ENCODE data around the gene TMEM45B.
A peak's percentile ranks its signal among the peaks of the same experiment; 100 is the strongest.
"Not testable (repeated sequence)": the region's sequence is repeated elsewhere in the genome, so short reads cannot be mapped to it uniquely, and the experiment has no call there.

Gene TMEM45B

GRCh38 chr11:129808241-129808640 is 7.4 kb upstream of the TMEM45B start:
- not testable (repeated sequence) for DNase-seq (ENCODE audit: low read depth)

GRCh38 chr11:129813231-129813791 is 2.3 kb upstream of the TMEM45B start:
- no peak for DNase-seq (ENCODE audit: low read depth)

DNA sequence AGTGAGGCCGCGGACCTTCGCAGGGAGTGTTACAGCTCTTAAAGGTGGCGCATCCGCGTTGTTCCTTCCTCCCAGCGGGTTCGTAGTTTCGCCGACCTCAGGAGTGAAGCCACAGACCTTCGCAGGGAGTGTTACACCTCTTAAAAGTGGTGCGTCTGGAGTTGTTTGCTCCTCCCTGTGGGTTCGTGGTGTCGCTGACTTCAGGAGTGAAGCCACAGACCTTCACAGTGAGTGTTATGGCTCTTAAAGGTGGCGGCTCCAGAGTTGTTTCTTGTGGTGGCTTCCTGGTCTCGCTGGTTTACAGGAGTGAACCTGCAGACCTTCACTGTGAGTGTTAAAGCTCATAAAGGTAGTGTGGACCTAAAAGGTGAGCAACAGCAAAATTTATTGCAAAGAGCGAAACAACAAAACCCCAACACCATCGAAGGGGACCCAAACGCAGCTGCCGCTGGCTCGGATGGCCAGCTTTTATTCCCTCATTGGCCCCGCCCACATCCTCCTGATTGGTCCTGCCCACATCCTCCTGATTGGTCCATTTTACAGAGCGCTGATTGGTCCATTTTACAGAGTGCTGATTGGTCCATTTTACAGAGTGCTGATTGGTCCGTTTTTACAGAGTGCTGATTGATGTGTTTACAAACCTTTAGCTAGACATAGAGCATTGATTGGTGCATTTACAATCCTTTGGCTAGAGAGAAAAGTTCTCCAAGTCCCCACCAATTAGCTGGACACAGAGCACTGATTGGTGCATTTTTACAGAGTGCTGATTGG is 1.2 kb upstream of the TMEM45B start:
- DNase-seq (ENCODE audit: low read depth), result peak; percentile 69

DNA sequence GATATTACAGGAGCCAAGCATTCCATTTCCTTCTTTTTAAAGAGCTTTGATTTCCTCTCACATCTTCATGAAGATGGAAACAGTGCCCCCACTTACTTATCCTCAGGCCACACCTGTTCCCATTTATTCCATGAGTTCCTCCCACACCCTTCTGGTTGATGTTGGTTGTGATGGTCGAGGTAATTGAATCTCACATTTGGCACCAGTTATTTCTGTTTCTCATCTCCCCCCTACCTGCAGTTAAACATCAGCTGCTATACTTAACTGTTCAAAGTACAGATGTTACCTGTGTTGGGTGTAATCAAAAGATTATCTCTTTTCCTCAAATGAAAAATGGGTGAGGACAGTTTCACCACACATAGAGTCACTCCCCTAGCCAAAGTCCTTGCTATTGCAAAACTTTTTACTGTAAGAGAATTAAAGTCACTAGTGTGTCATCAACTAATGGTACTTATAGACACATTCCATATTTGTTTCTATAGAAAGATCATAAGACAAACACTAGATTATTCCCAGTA is 1.9 kb downstream of the TMEM45B start:
- no peak for DNase-seq (ENCODE audit: low read depth)

DNA sequence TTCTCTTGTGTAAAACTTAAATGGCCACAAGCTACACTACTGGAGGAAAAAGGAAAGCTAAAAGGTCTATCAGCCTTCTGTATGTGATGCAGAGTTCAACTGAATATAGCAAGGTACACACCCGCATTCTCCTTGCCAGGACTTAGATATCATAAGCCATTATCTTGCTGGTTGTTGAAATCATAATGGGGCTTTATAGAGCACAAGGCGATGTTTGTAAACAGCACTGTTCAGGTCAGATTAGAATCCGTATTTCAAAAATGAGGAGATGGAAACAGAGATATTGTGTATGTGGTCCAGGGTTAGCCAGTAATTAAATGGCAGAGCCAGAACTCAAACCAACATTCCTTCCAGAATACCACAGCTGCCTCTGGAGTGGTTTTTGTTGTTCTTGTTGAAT is 2.6 kb downstream of the TMEM45B start:
- DNase-seq (ENCODE audit: low read depth), result not testable (repeated sequence)

DNA sequence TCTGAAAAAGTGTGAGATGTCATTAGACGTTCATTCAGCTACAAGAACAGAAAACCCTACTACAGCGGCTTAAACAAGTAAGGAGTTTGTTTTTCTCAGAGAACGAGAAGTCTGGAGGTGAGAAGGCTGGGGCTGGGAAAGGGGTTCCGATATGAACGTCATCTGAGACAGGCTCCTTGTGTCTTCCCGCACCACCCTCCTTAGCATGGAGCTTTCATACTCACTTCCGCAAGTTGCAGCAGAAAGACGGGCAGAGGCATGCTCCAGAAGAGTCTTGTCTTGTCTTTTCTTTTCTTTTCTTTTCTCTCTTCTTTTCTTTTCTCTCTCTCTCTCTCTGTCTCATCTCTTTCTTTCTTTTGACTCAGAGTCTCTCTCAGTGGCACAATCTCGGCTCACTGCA is 3.6 kb downstream of the TMEM45B start:
- no peak for DNase-seq (ENCODE audit: low read depth)

DNA sequence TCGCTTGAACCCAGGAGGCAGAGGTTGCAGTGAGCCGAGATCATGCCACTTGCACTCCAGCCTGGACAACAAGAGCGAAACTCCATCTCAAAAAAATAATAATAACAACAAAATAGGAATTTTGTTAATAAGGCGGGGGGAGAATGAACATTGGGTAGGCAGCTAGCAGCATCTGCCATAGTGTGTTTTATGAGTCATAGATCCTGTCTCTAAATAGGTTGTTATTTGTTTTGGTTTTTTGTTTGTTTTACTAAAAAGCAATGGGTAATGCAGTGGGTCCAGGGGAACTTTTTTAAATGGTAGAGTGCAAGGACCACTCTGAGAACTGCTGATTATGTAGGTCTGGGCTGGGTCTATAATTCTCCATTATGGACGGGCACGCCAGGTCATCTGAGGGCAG is 4.6 kb downstream of the TMEM45B start:
- not testable (repeated sequence) for DNase-seq (ENCODE audit: low read depth)

DNA sequence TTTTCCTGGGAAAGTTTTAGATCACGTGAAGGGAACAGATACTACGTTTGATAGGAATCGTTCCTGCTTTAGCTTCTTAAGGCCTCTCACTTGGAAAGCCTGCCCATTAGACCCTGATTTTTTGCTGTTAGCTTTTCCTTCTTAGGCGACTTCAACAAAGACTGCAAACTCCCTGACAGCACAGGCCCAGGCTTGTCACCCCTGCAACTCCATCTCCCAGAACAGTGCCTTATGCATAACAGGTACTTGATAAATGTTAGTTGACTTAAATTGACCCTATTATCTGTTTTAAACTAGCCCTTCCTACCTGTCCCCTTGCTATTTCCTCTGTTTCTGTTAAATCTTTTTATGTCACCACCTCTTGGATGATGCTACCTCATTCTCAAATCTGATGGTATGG is 7.6 kb downstream of the TMEM45B start:
- DNase-seq (ENCODE audit: low read depth), result not testable (repeated sequence)

GRCh38 chr11:129823799-129824198 is 8.2 kb downstream of the TMEM45B start:
- not testable (repeated sequence) for DNase-seq (ENCODE audit: low read depth)

GRCh38 chr11:129825380-129825779 is 9.7 kb downstream of the TMEM45B start:
- no peak for DNase-seq (ENCODE audit: low read depth)

DNA sequence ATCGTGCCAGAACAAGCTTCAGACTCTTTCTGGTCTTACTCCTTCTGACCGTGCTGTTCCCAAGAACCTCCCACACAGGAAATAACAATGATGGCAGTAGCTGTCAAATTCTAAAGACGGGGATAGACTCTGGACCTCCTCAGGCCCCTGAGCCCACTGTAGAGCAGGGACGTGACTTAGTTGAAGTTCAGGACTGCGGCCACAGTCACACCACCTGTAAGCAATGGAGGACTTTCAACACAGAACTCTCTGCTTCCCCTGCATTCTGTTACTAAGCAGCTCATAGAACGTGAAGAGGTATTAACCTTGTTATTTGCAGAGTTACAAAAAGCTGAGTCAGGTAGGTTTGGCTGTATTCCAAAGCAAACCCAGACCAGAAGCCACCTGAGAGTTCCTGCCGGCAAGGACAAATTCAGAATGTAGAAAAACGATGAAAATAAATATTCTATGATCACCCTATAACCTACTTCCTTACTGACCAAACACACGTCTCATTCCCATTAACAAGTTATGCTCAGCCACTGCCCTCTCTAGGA is 12.7 kb downstream of the TMEM45B start:
- DNase-seq (ENCODE audit: low read depth), result no peak

DNA sequence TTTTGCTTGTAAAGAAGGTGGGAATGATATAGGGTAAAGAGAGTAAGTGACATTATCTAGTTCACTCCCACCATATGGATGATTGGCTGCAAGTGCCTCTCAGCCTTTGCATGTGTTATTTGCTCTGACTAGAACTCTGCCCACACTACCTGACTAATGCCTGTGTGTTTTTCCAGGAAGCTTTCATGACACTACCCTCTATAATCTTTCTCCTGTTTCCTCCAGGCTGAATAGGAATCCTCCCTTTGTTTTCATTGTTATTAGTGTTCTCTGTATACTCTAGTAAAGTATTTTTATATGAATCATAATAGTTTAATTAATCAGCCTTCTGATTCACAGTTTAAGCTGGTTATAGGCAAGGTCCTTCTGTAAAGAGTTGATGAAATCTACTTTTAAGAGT is 13.8 kb downstream of the TMEM45B start:
- DNase-seq (ENCODE audit: low read depth), result not testable (repeated sequence)

- DNase-seq (ENCODE audit: low read depth), result not testable (repeated sequence)
Observed at GRCh38 chr11:129831227-129831626, 15.6 kb downstream of the TMEM45B start.

- DNase-seq (ENCODE audit: low read depth), result not testable (repeated sequence)
Observed at GRCh38 chr11:129833260-129833659, 17.6 kb downstream of the TMEM45B start.

- DNase-seq (ENCODE audit: low read depth), result not testable (repeated sequence)
Observed at GRCh38 chr11:129836423-129836891, 20.8 kb downstream of the TMEM45B start.

- DNase-seq (ENCODE audit: low read depth), result no peak
Observed at GRCh38 chr11:129836979-129837378, 21.3 kb downstream of the TMEM45B start.

DNA sequence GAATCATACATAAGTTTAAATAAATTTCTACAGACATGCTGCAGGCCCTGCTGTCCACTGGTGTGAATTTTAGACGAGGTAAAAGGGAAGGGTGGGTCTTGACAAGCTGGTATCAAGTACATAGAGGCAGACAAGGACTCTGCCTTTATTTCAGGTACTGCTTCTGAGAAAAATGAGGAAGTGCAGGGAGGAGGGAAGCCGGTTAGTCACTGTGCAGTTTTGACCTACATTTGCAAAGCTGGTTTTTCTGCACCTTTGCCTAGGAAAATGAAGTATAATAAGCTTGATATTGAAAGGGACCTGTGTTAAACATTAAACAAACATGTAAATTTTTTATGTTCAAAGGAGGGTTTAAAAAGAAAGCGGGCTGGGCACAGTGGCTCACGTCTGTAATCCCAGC is 24.6 kb downstream of the TMEM45B start:
- no peak for DNase-seq (ENCODE audit: low read depth)

DNA sequence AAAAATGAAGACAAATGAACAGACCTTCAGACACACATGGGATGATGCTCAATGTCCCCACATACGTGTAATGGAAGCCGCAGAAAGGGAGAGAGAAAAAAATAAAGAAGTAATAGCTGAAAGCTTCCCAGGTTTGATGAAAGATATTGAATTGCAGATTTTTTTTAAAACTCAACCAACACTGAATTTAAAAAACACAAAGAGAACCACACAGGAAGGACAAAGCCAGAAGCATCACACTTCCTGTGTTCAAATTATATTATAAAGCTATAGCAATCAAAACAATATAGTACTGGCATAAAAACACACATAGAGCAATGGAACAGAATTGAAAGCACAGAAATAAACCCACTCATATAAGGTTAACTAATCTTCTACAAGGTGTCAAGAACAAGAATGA is 26.5 kb downstream of the TMEM45B start:
- DNase-seq (ENCODE audit: low read depth), result no peak

- no peak for DNase-seq (ENCODE audit: low read depth)
Observed at GRCh38 chr11:129846508-129847335, 31.1 kb downstream of the TMEM45B start.

- not testable (repeated sequence) for DNase-seq (ENCODE audit: low read depth)
Observed at GRCh38 chr11:129847361-129847760, 31.7 kb downstream of the TMEM45B start.

GRCh38 chr11:129849447-129850130 is 33.9 kb downstream of the TMEM45B start:
- DNase-seq (ENCODE audit: low read depth), result no peak

Measured in activated T-cell treated with anti-CD3 and anti-CD28 coated beads for 1 hour (primary cell).